ENCODE results near the gene RIPK3.
A peak's percentile ranks its signal among the peaks of the same experiment; 100 is the strongest.
"Not testable (repeated sequence)": the region's sequence is repeated elsewhere in the genome, so short reads cannot be mapped to it uniquely, and the experiment has no call there.

Gene RIPK3

GRCh38 chr14:24369907-24370687, 30.3 kb upstream of the RIPK3 start:
- H3K4me3 ChIP-seq (ENCODE audit: low read depth, low read length) = no peak overlapping the region

GRCh38 chr14:24369463-24369862, 29.7 kb upstream of the RIPK3 start:
- no peak overlapping the region for H3K4me3 ChIP-seq (ENCODE audit: low read depth, low read length)

GRCh38 chr14:24368562-24369252, 28.9 kb upstream of the RIPK3 start:
- peak overlapping the region; percentile 53 for H3K4me3 ChIP-seq (ENCODE audit: low read depth, low read length)

- peak overlapping the region; percentile 53 for H3K4me3 ChIP-seq (ENCODE audit: low read depth, low read length)
Measured at GRCh38 chr14:24368212-24368561, 28.4 kb upstream of the RIPK3 start.

- H3K4me3 ChIP-seq (ENCODE audit: low read depth, low read length) = peak within 1 kb of the TSS; percentile 53
Measured at GRCh38 chr14:24367514-24368211, 27.9 kb upstream of the RIPK3 start, which contains the start of gene NFATC4. NFATC4 (plus strand) TSS chr14:24368184; CDS start chr14:24368341, 157 bp downstream.

GRCh38 chr14:24366721-24367513, 27.1 kb upstream of the RIPK3 start:
- peak overlapping the region; percentile 31 for H3K4me3 ChIP-seq (ENCODE audit: low read depth, low read length)

- H3K4me3 ChIP-seq (ENCODE audit: low read depth, low read length) = peak overlapping the region; percentile 31
Measured at GRCh38 chr14:24366413-24366720, 26.6 kb upstream of the RIPK3 start.

GRCh38 chr14:24365600-24366412, 26.0 kb upstream of the RIPK3 start:
- H3K4me3 ChIP-seq (ENCODE audit: low read depth, low read length) = peak overlapping the region; percentile 31

- H3K4me3 ChIP-seq (ENCODE audit: low read depth, low read length) = no peak overlapping the region
Measured at GRCh38 chr14:24364841-24365240, 25.1 kb upstream of the RIPK3 start.

- H3K4me3 ChIP-seq (ENCODE audit: low read depth, low read length) = no peak overlapping the region
Measured at GRCh38 chr14:24363401-24363800, 23.6 kb upstream of the RIPK3 start.

- no peak overlapping the region for H3K4me3 ChIP-seq (ENCODE audit: low read depth, low read length)
Measured at GRCh38 chr14:24362241-24362960, 22.6 kb upstream of the RIPK3 start.

- H3K4me3 ChIP-seq (ENCODE audit: low read depth, low read length) = no peak overlapping the region
Measured at GRCh38 chr14:24361326-24361725, 21.5 kb upstream of the RIPK3 start.

GRCh38 chr14:24360281-24360680, 20.5 kb upstream of the RIPK3 start:
- no peak overlapping the region for H3K4me3 ChIP-seq (ENCODE audit: low read depth, low read length)

GRCh38 chr14:24356208-24356607, 16.4 kb upstream of the RIPK3 start:
- H3K4me3 ChIP-seq (ENCODE audit: low read depth, low read length) = no peak overlapping the region

- no peak overlapping the region for H3K4me3 ChIP-seq (ENCODE audit: low read depth, low read length)
Measured at GRCh38 chr14:24355009-24355408, 15.2 kb upstream of the RIPK3 start.

GRCh38 chr14:24354482-24354825, 14.7 kb upstream of the RIPK3 start:
- not testable (repeated sequence) for H3K4me3 ChIP-seq (ENCODE audit: low read depth, low read length)

- no peak overlapping the region for H3K4me3 ChIP-seq (ENCODE audit: low read depth, low read length)
Measured at GRCh38 chr14:24353559-24354481, 14.0 kb upstream of the RIPK3 start.

- H3K4me3 ChIP-seq (ENCODE audit: low read depth, low read length) = no peak overlapping the region
Measured at GRCh38 chr14:24351517-24351916, 11.7 kb upstream of the RIPK3 start.

- H3K4me3 ChIP-seq (ENCODE audit: low read depth, low read length) = no peak overlapping the region
Measured at GRCh38 chr14:24349742-24350141, 10.0 kb upstream of the RIPK3 start.

Measured in iPS-11a (cell line).